Activated CD4-positive, alpha-beta T cell treated with anti-CD3 and anti-CD28 coated beads, Interleukin-2, amount 10 ng/mL, durations not matched to agents 7 days and 5 days (primary cell): ENCODE measurements around the gene GDF10. TPM values are rescaled to one million over a fixed set of nuclear protein-coding genes. Genes with fewer than 3 reads are reported as not detected.

Source experiments
- CTCF ChIA-PET: fragments of 350-600 bp; sonication (Branson Sonifier 250); formaldehyde crosslinking; loops from one replicate; lab custom pipeline; 2021; ENCODE audit warnings: antibody characterized with exemption; lab: Charles Lee
- POLR2A ChIA-PET: fragments of 350-600 bp; sonication (Branson Sonifier 250); formaldehyde crosslinking; loops from one replicate; lab custom pipeline; 2021; ENCODE audit warnings: antibody characterized with exemption; lab: Charles Lee
- DNase-seq: peaks from one replicate; pipeline ENCODE4 v3.0.0-alpha.2; 2020
- H3K27ac Mint-ChIP-seq: one replicate; pipeline ENCODE4 v1.8.0; 2021; ENCODE audit warnings: mild to moderate bottlenecking, moderate library complexity, mixed read lengths
- H3K27me3 Mint-ChIP-seq: one replicate; pipeline ENCODE4 v1.8.0; 2021; ENCODE audit warnings: mixed read lengths
- H3K36me3 Mint-ChIP-seq: one replicate; pipeline ENCODE4 v1.8.0; 2021; ENCODE audit warnings: low read depth, mixed read lengths
- H3K4me1 Mint-ChIP-seq: one replicate; pipeline ENCODE4 v1.8.0; 2021; ENCODE audit warnings: mixed read lengths
- H3K4me3 Mint-ChIP-seq: one replicate; pipeline ENCODE4 v1.8.0; 2021; ENCODE audit warnings: mild to moderate bottlenecking, moderate library complexity, mixed read lengths
- H3K9me3 Mint-ChIP-seq: one replicate; pipeline ENCODE4 v1.8.0; 2021; ENCODE audit warnings: mixed read lengths
- total RNA-seq, 2 experiments: library from RNA; stranded (reverse); gene quantifications; one replicate each; pipeline ENCODE4 v1.2.3, GENCODE V29; 2021

Gene GDF10
- total RNA-seq, 2 experiments from 2014 or later, result 0.08 TPM; not detected in 1

DNA sequence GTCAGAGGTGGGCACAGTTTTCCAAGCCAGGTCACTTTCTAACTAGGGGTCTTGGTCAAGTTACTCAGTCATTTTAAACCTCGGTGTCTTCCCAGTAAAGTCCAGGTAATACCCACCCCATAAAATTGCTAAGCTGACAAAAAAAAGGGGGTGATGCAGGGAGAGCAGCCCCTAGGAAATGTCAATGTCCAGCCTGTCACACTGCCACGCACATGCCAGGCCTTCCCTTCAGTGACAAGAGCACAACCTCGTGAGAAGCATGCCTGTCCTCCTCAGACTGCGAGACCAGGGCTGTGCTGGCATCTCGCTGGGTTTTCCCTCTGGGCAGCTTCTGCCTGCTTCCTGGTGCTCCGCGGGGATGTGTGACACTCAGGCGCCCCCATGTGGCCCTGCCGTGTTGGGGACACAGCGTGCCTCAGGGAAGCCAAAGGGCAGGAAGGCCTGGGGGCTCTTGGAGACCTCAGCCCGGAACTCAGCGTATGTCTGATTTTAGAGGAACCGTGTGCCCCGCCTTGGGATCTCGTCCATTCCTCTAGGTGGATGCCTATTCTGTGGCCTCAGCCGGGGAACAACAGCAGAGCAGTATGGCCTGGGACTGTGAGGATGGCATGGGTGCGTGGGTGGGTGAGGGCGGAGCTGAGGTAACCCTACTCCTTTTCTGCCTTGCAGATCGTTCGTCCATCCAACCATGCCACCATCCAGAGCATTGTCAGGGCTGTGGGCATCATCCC, 12.1 kb downstream of the GDF10 start:
- ChIA-PET POLR2A (no interaction called here), CTCF (interaction anchor here (0.7 to 5.2 kb wide), 13 partner anchors 10 to 312 kb away, joined by 3 to 35 read pairs (median 4); partner anchors contain the start of gene GDF2)
- H3K9me3 Mint-ChIP-seq, result no peaks in the 10 kb centered on the region
- no peaks in the 10 kb centered on the region for H3K36me3 Mint-ChIP-seq
- peak; percentile 87 for DNase-seq
- H3K27ac Mint-ChIP-seq, result peak overlapping the region; percentile 92
- peaks cover 24% of the 10 kb centered on the region for H3K4me1 Mint-ChIP-seq
- H3K27me3 Mint-ChIP-seq, result no peaks in the 10 kb centered on the region
- H3K4me3 Mint-ChIP-seq, result no peak overlapping the region

DNA sequence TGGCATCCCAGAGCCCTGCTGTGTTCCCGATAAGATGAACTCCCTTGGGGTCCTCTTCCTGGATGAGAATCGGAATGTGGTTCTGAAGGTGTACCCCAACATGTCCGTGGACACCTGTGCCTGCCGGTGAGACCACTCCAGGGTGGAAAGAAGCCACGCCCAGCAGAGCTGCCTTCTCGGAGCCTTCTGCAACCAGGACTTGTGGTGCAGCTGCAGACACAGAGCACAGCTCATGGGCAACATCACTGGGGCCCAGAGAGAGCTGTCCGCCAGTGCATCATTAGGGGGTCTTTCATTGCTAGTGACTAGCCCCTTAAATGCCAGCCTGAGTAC, 12.6 kb downstream of the GDF10 start:
- peaks cover 24% of the 10 kb centered on the region for H3K4me1 Mint-ChIP-seq
- H3K27ac Mint-ChIP-seq, result no peak overlapping the region
- H3K4me3 Mint-ChIP-seq, result no peak overlapping the region
- ChIA-PET POLR2A (no interaction called here), CTCF (interaction anchor here (1.2 to 5.2 kb wide), 5 partner anchors 9 to 288 kb away, joined by 4 to 35 read pairs (median 10); partner anchors contain the start of gene GDF2)
- no peaks in the 10 kb centered on the region for H3K36me3 Mint-ChIP-seq
- no peaks in the 10 kb centered on the region for H3K9me3 Mint-ChIP-seq
- H3K27me3 Mint-ChIP-seq, result no peaks in the 10 kb centered on the region
- no peak for DNase-seq

- ChIA-PET POLR2A (no interaction called here), CTCF (interaction anchor here (1.2 kb wide), 1 partner anchor 15 kb away, joined by 3 read pairs; no protein-coding TSS in a partner anchor)
- no peak for DNase-seq
- H3K27ac Mint-ChIP-seq, result no peak overlapping the region
- H3K9me3 Mint-ChIP-seq, result no peaks in the 10 kb centered on the region
- H3K4me3 Mint-ChIP-seq, result no peak overlapping the region
- peaks cover 20% of the 10 kb centered on the region for H3K4me1 Mint-ChIP-seq
- H3K36me3 Mint-ChIP-seq, result no peaks in the 10 kb centered on the region
- no peaks in the 10 kb centered on the region for H3K27me3 Mint-ChIP-seq
These were observed 14.5 kb downstream of the GDF10 start for GRCh38 chr10:47314416-47314970.

DNA sequence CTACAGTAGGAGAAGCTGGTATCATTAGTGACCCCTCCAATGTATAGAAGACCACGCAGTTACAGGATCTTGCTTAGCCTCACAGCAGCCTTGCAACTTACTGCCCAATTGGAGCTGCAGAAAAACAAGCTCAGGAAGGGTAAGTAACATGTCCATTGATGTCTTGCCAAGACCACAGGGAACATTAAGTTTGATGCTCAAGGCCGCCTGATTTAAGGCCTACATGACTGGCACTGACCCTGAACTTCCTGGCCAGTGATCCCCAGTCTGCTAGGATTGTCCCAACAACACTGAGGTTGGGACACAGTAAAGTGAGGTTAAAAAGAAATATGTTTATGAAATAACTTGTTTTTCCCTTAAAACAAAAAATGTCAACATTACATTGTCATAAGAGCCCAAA, 15.4 kb downstream of the GDF10 start:
- Mint-ChIP-seq H3K4me1 (peaks cover 18% of the 10 kb centered on the region), H3K27me3 (no peaks in the 10 kb centered on the region)

DNA sequence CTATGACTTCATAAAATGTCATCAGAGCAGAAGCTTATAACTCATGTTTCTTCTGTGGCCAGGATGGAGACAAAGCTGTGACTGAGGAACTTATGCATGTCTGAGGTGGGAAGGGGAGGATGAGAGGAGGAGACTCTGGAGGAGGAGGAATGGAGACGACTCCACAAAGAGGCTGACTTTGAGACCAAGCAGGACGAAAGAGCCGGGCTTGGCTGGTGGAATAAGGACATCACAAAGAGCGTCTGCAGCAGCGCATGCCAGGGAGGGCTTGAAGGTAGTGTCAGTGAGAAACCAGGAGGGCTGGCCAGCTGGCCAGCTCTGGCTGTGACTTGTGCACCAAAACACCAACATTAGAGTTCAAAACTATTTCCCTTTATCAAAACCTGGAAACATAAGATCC, 16.1 kb downstream of the GDF10 start:
- Mint-ChIP-seq H3K4me1 (peaks cover 12% of the 10 kb centered on the region), H3K36me3 (no peaks in the 10 kb centered on the region), H3K27me3 (no peaks in the 10 kb centered on the region), H3K27ac (no peak overlapping the region), H3K4me3 (no peak overlapping the region), H3K9me3 (no peaks in the 10 kb centered on the region)
- ChIA-PET POLR2A (no interaction called here), CTCF (interaction anchor here (1.1 kb wide), 1 partner anchor 34 kb away, joined by 3 read pairs; no protein-coding TSS in a partner anchor)
- DNase-seq, result no peak

More for the DNA sequence above, 15.4 kb downstream of the GDF10 start:
- DNase-seq, result no peak
- H3K4me3 Mint-ChIP-seq, result no peak overlapping the region
- H3K9me3 Mint-ChIP-seq, result no peaks in the 10 kb centered on the region
- H3K36me3 Mint-ChIP-seq, result no peaks in the 10 kb centered on the region
- POLR2A ChIA-PET, result no interaction called here
- CTCF ChIA-PET, result no interaction called here
- H3K27ac Mint-ChIP-seq, result no peak overlapping the region

DNA sequence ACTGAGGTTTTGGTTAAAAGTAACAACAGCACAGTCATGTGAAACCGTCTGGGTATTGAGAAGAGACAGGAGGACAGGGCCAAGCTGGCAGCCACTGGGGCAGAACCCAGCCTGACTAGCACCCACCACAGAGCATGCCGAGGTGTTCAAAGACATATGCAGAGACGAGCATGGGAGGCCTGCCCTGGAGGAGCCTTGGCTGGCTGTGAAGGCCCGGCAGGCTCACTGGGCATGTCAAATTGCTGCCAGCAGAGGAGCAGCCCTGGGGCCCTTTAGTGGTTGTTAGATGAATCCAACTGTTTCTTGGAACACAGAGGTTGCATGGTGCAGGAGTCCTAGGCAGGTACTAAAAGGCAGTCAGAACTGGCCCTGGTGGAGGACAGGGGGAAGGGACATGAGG, 17.3 kb downstream of the GDF10 start:
- Mint-ChIP-seq H3K4me1 (peaks cover under 1% of the 10 kb centered on the region), H3K27ac (no peak overlapping the region), H3K27me3 (no peaks in the 10 kb centered on the region), H3K9me3 (no peaks in the 10 kb centered on the region), H3K36me3 (no peaks in the 10 kb centered on the region), H3K4me3 (no peak overlapping the region)
- CTCF ChIA-PET, result no interaction called here
- POLR2A ChIA-PET, result no interaction called here
- DNase-seq, result no peak

- CTCF ChIA-PET, result no interaction called here
- DNase-seq, result no peak
- Mint-ChIP-seq H3K9me3 (no peaks in the 10 kb centered on the region), H3K4me1 (no peaks in the 10 kb centered on the region), H3K4me3 (no peak overlapping the region), H3K27ac (no peak overlapping the region), H3K36me3 (no peaks in the 10 kb centered on the region), H3K27me3 (no peaks in the 10 kb centered on the region)
- POLR2A ChIA-PET, result no interaction called here
These were observed 18.7 kb downstream of the GDF10 start for GRCh38 chr10:47318706-47319105.

DNA sequence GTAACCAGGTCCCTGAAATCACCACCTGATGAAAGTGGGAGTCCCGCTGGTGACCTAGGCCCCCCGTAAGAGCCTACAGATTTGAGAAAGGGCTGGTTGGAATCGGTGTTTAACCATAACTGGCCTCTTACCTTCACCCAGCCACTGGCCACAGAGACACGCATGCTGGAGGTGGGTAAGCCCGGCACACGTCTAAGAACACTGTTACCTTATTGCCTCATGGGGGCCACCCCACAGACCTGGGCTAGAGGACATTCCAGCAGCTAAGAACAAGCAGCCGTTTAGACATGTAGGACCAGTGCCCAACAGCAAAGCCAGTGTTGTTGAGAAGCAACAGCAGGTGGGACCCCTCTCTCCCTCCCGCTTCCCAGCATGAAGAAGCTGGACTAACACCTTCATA, 19.8 kb downstream of the GDF10 start:
- ChIA-PET CTCF (no interaction called here), POLR2A (no interaction called here)
- Mint-ChIP-seq H3K36me3 (no peaks in the 10 kb centered on the region), H3K4me1 (no peaks in the 10 kb centered on the region), H3K27ac (no peak overlapping the region), H3K4me3 (no peak overlapping the region), H3K27me3 (no peaks in the 10 kb centered on the region), H3K9me3 (no peaks in the 10 kb centered on the region)
- no peak for DNase-seq

DNA sequence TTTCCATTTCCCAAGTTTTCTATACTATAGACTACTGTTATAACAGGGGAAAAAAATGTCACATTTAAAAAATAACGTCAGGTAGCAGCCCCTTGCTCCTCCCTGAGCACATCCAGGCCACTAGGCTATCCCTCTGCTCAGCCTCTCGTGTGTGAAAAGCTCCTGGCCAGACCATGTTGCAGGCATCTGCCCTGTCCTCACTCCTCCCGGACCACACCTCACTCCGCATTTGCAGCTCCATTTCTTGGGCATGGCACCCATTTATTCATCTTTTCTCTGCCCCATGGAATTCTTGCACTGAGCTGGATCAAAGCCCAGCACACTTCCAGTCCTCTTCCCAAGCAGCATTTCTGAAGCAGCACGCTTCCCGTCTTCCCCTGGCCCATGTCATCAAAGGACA, 20.8 kb downstream of the GDF10 start:
- no peak for DNase-seq
- Mint-ChIP-seq H3K4me1 (no peaks in the 10 kb centered on the region), H3K36me3 (no peaks in the 10 kb centered on the region), H3K4me3 (no peak overlapping the region), H3K9me3 (no peaks in the 10 kb centered on the region), H3K27ac (no peak overlapping the region), H3K27me3 (no peaks in the 10 kb centered on the region)
- CTCF ChIA-PET, result interaction anchor here (3.2 kb wide), 1 partner anchor 9 kb away, joined by 10 read pairs; no protein-coding TSS in a partner anchor
- POLR2A ChIA-PET, result no interaction called here

GRCh38 chr10:47321521-47322195, 21.7 kb downstream of the GDF10 start:
- Mint-ChIP-seq H3K4me3 (no peak overlapping the region), H3K4me1 (no peaks in the 10 kb centered on the region), H3K27ac (no peak overlapping the region), H3K36me3 (no peaks in the 10 kb centered on the region), H3K27me3 (no peaks in the 10 kb centered on the region), H3K9me3 (no peaks in the 10 kb centered on the region)
- POLR2A ChIA-PET, result no interaction called here
- CTCF ChIA-PET, result interaction anchor here (3.2 kb wide), 1 partner anchor 10 kb away, joined by 10 read pairs; no protein-coding TSS in a partner anchor
- no peak for DNase-seq

- no peaks in the 10 kb centered on the region for H3K36me3 Mint-ChIP-seq
- no peak for DNase-seq
- ChIA-PET CTCF (interaction anchor here (3.2 kb wide), 1 partner anchor 11 kb away, joined by 10 read pairs; no protein-coding TSS in a partner anchor), POLR2A (no interaction called here)
- no peak within 1 kb of the TSS for H3K4me3 Mint-ChIP-seq
- H3K4me1 Mint-ChIP-seq, result no peaks in the 10 kb centered on the region
- H3K27ac Mint-ChIP-seq, result no peak within 1 kb of the TSS
- H3K27me3 Mint-ChIP-seq, result no peaks in the 10 kb centered on the region
- no peaks in the 10 kb centered on the region for H3K9me3 Mint-ChIP-seq
These were observed 22.5 kb downstream of the GDF10 start, which contains the start of gene GDF2 for GRCh38 chr10:47322300-47323061. Gene GDF2, plus strand, starts transcription at chr10:47322454. Its CDS starts 215 bp downstream, at chr10:47322669.

GRCh38 chr10:47323087-47323486, 23.1 kb downstream of the GDF10 start:
- ChIA-PET CTCF (interaction anchor here (3.2 kb wide), 1 partner anchor 11 kb away, joined by 10 read pairs; no protein-coding TSS in a partner anchor), POLR2A (no interaction called here)
- no peaks in the 10 kb centered on the region for H3K36me3 Mint-ChIP-seq
- H3K9me3 Mint-ChIP-seq, result no peaks in the 10 kb centered on the region
- H3K27ac Mint-ChIP-seq, result no peak overlapping the region
- no peaks in the 10 kb centered on the region for H3K4me1 Mint-ChIP-seq
- no peak for DNase-seq
- no peak overlapping the region for H3K4me3 Mint-ChIP-seq
- no peaks in the 10 kb centered on the region for H3K27me3 Mint-ChIP-seq
